NCI-H2196 (cell line): Measurements from ENCODE around the gene GRM7.

Experiments
- DNase-seq: peaks from one replicate; lab custom pipeline; 2025; ENCODE audit not compliant: unreplicated experiment; lab: John Stamatoyannopoulos, UW

The GRM7 gene

DNA sequence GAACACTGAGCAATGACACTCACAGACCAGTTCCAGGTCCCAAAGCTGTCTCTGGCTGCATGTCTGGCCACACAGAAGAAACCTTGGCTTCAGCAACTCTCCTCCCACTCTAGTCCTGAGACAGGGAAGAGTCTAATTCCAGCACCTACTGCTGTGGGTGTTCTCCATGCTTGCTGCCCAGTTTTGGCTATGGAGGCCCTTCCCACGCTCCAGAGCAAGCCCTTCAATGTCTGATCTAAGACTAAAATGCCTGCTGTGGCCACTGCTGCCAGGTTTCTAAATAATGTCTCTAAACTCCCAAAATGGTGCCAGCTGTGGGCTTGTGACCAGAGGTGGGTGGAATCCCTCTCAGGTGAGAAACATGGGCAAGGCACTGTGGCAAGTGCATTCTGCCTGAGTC is 531.3 kb downstream of the GRM7 start:
- DNase-seq = no peak

DNA sequence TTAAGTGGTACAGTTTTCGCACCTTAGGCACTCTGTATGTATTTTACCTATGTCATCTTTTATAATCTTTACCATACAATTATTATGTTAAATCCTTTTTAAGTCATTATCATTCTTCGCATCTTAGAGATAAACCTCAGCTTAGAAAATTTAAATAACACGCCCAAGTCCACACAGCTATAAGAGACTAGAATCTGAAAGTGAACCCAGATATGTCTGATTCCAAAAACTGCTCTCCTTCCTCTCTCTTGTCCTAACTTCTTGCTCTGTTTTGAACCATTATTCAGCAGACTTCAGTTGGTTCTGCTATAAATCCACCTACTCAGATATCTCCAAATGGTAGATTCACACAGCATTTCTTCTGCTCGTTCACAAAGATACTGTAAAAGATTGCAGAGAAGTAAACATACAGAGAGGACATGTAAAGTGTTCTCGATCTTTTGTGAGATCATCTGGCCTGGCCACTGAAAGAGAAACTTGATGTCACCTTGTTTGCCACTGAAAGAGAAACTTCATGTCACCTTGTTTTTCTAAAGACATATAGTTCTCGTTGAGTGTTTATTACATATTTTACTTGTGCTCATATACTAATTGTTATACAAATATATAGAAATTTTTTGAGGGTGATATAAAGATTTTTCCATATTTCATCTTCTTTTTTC is 533.2 kb downstream of the GRM7 start:
- DNase-seq = no peak

DNA sequence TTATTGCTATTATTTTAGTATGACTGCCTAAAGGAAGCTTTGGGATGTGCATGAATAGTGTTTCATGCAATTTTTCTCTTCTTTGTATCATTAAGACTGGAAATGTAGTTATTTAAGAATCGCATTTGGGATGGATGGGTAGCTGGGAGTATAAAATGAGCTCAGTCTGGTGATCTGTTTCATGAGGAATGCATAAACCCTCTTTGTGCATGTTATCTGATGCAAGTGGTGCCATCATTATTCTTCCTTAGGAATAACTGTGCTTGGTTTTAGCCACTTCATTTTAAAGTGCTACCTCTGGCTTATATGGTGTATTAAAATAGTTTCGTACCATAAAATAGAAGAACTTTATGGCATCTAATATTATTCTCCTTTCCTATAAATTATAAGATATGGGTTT is 535.6 kb downstream of the GRM7 start:
- no peak for DNase-seq

DNA sequence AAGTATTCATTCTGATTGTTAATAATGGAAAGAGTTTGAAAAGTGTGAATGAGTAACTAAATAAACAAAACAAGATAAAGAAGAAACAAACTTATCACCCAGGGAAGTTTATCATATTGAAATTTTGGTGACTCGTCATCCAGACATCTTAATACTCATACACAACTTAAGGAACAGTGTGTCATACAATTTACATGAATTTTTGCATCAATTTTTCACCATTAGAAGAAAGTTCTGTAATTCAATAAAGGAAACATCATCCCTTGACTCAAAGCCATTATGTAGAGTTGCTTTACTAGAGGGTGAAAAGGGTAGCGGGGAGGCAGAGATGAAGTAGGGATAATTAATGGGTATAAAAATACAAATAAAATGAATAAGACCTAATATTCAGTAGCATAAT is 536.2 kb downstream of the GRM7 start:
- no peak for DNase-seq

- no peak for DNase-seq
Measured at GRCh38 chr3:7400360-7400759, 539.4 kb downstream of the GRM7 start.

GRCh38 chr3:7401418-7401817 is 540.5 kb downstream of the GRM7 start:
- no peak for DNase-seq

GRCh38 chr3:7407107-7407506 is 546.2 kb downstream of the GRM7 start:
- DNase-seq = no peak

DNA sequence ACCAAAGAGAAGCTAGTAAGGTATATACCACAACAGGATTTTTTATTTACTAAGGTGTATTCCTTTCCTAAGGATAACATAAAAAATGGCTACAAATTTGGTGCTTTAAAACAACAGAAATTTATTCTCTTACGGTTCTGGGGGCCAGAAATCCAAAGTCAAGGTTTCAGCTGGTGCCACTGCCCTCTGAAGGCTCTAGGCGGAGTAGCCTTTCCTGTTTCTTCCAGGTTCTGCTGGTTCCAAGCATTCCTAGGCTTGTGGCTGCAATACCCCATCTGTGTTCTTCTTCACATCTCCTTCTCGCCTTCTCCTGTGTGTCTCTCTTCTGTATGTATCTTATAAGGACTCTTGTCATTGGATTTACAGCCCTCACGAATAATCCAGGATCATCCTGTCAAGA is 549.9 kb downstream of the GRM7 start:
- no peak for DNase-seq

DNA sequence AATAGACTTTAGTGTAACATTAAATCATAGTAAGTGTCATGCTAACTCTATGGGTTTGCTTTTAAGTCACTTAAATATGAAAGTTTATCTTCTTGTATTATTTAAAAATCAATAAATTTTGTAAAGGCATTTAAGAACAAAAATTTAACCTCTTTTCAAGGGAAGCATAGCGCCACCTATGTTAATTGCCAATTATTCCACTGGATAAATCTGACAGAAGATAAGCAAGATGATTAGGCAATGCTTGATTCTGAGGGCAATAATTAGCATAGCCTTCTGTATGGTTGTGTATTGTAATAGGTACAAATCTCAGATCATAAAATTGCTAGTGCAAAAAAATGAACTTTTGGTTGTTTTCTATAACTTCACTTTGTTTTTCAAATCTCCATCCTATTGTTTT is 560.1 kb downstream of the GRM7 start:
- DNase-seq = no peak

GRCh38 chr3:7423036-7423435 is 562.1 kb downstream of the GRM7 start:
- DNase-seq = no peak

DNA sequence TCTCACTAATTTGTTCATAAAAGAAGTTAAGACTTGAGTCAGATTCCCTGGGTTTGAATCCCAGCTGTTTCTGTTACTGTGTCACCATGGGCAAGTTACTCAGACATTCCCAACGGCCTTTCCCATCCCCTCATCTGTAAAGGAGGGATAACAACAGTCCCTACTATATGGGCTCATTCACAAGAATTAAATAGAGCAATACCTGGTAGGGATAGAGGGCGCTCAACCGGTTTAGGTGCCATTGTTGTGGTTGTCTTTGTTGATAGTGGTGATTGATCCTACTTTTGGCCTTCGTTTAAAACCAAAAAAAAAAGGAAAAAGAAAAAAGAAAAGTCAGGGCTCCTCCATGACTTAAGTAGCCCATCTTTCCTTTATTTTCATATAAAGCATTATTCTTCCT is 563.1 kb downstream of the GRM7 start:
- no peak for DNase-seq

DNA sequence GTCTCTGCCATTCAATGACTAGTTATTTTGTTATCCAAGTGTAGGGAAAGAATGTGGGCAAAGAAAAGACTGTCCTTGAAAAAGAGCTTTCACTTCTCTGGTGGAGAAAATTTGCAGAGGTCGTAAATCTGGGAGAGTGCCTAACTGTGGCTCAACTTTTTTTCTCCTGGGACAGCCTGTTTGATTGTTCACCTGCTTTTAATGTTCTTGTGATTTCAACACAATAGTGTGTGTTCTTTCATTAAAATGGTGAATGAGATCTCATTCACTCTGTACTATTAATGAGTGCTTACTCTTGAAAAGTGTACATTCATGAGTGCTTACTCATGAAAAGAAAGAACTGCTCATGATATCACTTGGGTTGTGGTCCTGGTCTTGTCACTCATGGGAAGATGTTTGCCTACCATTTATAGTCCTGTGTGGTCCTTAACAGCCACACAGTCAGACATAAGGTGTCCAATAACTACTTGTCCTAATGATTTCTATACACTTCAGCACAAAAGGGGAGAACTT is 567.3 kb downstream of the GRM7 start:
- DNase-seq = no peak

DNA sequence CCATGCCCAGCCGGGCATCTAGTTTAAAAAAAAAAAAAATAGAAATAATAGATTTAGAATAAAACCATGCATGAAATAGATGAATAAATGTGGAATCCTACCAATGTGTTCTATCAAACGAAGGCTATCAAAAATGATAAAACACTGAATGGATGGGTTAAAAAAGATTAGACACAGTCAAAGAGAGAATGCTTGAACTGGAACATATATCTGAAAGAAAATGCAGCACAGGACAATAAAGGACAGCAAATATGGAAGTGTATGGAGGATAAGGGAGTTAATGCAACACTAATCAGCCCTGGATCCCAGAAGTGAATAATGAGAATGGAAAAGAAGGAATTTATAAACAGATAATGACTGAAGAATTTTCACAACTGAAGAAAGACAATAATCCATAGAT is 571.7 kb downstream of the GRM7 start:
- DNase-seq = no peak

DNA sequence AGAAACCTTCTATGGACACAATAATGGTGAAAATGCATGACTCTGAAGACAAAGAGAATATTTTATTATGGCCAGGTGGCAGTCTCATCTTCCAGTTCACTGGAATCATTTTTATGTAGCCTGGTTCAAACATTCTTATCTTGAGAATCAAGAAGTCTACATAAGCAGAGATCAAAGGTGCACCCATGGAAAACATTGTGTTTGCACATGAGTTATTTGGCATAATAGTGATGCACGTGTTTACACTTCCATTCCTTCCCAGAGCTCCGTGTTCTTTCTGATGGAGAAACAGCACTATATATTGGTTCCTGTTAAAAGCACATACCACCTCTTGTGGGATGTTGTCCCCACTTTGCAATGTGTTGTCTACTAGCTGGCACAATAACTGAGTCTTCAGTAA is 572.2 kb downstream of the GRM7 start:
- DNase-seq = no peak

- no peak for DNase-seq
Measured at GRCh38 chr3:7436542-7436941, 575.6 kb downstream of the GRM7 start.

DNA sequence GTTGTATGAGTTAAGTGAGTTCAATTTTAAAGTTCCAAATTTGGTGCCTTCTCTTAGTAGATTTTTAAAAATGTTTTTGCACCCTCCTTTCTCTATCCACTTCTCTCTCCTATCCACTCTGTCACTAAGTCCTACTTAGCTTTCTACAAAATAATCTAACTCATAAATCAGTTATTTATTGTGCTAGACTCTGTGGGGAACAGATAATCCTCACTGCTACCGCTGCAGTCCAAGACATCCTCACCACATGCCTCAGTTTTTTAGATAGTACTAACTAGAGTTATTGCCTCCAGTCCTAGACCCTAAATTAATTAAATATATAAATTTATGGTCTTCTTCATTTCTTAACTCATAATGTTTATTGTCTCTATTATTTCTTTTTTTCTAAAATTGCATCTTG is 576.3 kb downstream of the GRM7 start:
- no peak for DNase-seq

DNA sequence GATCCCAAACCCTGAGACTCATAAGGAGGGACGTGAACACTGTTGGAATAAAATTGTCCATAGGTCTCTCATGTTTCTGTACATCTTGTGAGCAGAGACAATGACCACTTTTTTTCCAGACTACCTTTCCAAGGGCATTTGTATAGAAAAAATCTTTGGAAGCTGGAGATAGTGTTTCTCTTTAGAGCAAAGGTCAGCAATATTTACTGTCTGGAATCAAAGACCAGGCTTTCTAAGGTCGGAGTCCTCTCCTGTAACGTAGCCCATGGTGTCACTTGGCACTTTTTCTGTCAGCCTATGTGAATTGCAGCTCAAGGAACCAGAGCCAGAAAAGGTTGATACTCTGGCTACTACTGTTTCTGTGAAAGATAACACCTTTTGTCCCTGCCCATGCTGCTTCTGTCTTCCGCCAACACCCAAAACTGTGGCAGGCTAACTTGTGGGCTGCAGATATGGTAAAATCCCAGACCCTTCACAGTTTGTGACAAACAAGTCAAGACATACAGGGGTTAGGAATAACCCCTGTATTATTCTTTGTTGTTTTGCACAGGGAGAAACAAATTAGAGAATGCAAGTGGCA is 578.3 kb downstream of the GRM7 start:
- DNase-seq = no peak

DNA sequence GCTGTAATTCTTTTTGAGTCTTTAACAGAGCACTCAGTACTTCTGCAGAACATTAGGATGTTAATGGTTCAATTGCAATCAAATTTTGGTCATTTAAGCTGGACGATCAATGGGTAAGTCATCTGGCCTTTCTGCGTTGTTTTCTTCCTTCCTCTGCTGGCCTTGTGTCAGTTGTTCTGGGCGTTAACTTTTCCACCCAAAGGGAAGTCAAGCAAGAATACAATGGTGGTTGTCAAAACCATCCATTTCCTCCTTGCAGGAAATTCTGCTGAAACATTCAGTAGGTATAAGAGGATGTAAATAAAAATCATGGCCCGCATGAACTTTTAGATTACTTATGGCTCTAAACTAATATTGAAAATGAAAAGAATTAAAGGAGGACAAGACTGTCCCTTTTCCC is 584.0 kb downstream of the GRM7 start:
- DNase-seq = no peak

- DNase-seq = no peak
Measured at GRCh38 chr3:7445331-7445730, 584.4 kb downstream of the GRM7 start.

DNA sequence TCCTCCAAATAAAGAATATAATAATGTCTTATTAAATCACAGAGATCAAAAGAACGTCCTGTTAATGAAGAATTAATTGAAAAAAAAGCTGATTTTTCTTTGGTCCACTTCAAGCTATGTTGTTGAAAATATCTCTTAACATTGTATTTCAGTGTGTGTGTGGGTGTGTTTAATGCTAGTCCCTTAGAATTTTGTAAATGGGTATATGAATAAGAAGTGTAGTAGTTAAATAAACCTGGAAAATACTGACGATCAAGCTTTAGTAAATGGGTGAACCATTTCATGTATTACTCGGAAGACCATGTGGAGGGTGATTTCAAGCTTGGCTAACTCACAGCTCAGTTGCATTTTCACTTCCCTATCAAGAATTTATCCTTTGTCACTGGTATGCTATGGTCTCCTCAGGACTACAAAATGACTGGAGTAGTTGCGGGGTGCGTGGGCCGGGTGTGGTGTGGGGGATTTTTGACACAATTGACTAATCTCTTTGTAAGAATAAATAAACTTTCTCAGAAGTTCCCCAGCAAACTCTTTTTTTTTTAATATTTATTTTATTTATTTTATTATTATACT is 586.4 kb downstream of the GRM7 start:
- no peak for DNase-seq

DNA sequence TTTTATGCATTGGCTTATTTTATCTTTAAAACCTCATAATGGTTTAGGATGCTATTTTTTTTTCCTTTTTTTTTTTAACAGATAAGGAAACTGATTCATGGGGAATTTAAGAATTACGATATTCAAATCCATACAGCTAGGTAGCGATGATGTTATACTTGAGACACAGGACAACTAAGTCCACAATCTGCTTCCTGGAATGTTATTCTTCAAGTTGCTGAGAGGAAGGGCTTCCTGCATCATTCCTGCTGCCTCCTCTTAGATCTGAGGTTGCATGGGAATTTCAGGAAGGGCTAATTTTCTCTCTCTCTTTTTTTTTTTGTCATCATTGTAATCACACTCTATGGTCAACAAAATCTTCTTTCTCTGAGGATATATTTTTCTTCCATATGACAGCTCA is 595.5 kb downstream of the GRM7 start:
- no peak for DNase-seq

DNA sequence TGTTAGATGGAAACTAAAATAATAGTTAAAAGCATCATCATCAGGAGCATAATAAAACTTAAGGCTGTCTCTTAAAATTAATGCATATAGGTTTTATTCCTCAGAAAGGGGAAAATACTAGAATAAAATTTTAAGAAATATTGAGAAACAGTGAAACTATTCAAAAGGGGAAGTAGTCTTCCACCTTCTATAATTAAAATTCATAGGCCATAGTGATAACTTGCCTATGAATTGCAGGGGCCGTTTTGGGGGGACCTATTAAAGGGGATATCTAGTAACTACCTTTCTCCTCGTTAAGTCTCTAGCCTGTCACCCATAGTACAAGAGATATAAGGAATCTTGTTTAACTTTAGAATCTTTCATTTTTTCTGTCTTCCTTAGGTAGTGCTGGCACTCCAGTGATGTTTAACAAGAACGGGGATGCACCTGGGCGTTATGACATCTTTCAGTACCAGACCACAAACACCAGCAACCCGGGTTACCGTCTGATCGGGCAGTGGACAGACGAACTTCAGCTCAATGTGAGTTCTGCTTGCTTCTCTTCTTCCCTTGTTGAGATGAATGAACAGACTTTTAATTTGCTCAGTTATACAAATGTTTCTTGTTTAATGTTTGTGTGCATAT is 600.4 kb downstream of the GRM7 start:
- no peak for DNase-seq
